ENCODE measurements around the gene TFPT. TPM values are rescaled to one million over a fixed set of nuclear protein-coding genes. Genes with fewer than 3 reads are reported as not detected.
"Not testable (repeated sequence)": the region's sequence is repeated elsewhere in the genome, so short reads cannot be mapped to it uniquely, and the experiment has no call there.

The TFPT gene
- total and polyA plus RNA-seq, 2 of the 4 experiments (the other 2 are of a cell fraction), result 7.9 to 17.1 TPM

DNA sequence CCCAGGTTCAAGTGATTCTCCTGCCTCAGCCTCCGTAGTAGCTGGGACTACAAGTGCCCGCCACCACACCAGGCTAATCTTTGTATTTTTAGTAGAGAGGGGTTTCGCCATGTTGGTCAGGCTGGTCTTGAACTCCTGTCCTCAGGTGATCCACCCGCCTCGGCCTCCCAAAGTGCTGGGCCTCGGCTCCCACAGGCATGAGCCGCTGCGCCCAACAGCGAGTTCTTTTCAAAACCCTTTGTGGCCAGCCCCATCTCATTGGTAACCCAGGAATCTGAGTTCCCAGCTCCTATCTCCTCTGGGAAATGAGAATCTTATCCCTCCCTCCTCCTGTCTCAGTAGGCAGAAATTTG lies 15.6 kb downstream of the TFPT start:
- H4K8ac ChIP-seq (ENCODE audit: low read depth in 2 of 2, low read length in 2 of 2); dilution Hi-C loops (cut with HindIII; ENCODE audit: low sequenced_read_pairs, unreplicated experiment); POLR2A ChIA-PET (ENCODE audit: unreplicated experiment); H2AFZ ChIP-seq (replicated peaks; ENCODE audit: low read length, poor library complexity); H3K27me3 ChIP-seq (ENCODE audit: control insufficient read depth, insufficient read depth, low read length); H3K36me3 ChIP-seq (ENCODE audit: control insufficient read depth, insufficient read depth, low read length); H2AK5ac ChIP-seq (ENCODE audit: low read depth, low read length); BruUV-seq (replicated peaks); H2BK120ac ChIP-seq (ENCODE audit: low read depth, low read length); H3K4me1 ChIP-seq (ENCODE audit: control insufficient read depth, insufficient read depth, low read length); H3K4me3 ChIP-seq (ENCODE audit: insufficient read depth, low read depth, low read length); H3K4me2 ChIP-seq (ENCODE audit: low read depth, low read length); H2BK5ac ChIP-seq (ENCODE audit: low read depth, low read length, poor library complexity, severe bottlenecking); H3K9me1 ChIP-seq (ENCODE audit: insufficient read depth, low read length); H3K14ac ChIP-seq (replicated peaks; ENCODE audit: low read depth, low read length); H4K20me1 ChIP-seq (ENCODE audit: insufficient read depth, low read length); H2BK15ac ChIP-seq (ENCODE audit: low read depth, low read length); H3K4ac ChIP-seq (ENCODE audit: low read depth, low read length); H4K91ac ChIP-seq (ENCODE audit: insufficient read depth, low read depth, low read length); H4K5ac ChIP-seq (ENCODE audit: low read depth, low read length); H2AK9ac ChIP-seq (replicated peaks; ENCODE audit: low read depth, low read length, poor library complexity); H3K27ac ChIP-seq (ENCODE audit: insufficient read depth, low read length); H3K23ac ChIP-seq (ENCODE audit: low read depth, low read length); H3K9me3 ChIP-seq (ENCODE audit: control insufficient read depth, insufficient read depth, low read length); DNase-seq; ATAC-seq (ENCODE audit: low read depth); H2BK20ac ChIP-seq (ENCODE audit: low read depth, low read length); H3K56ac ChIP-seq (ENCODE audit: extremely low read depth, insufficient read depth, low read length); H3K9ac ChIP-seq (ENCODE audit: low read depth, low read length); H3K18ac ChIP-seq (ENCODE audit: low read depth, low read length): not testable (repeated sequence)
- intact Hi-C loops (cut with micrococcal nuclease), result loop anchor here (5.0 to 10.0 kb wide), 3 partner anchors 235 to 765 kb away; partner anchors contain the start of genes MYADM and ZNF845
- peaks cover 4 to 15% of the 10 kb centered on the region in 2 experiments for H3K79me1 ChIP-seq (ENCODE audit: low read depth in 1 of 2, low read length in 2 of 2)
- CTCF ChIA-PET, result interaction anchor here (0.7 kb wide), 1 partner anchor 129 kb away, joined by 3 read pairs; no protein-coding TSS in a partner anchor
- 60% methylated on average over 2 of the region's 9 CpGs; no CpG with 5 or more reads in 1 of the 2 experiments for WGBS, 2 experiments (ENCODE audit: extremely low coverage in 2 of 2, insufficient read length in 1 of 2)
- in situ Hi-C loops (cut with MboI; ENCODE audit: low sequenced_read_pairs), result loop anchor here (25.0 kb wide), 1 partner anchor 362 kb away; the partner anchor contains the start of genes CDC42EP5 and LENG9

Measured in IMR-90 (cell line).